Kidney epithelial cell (primary cell): ENCODE results near the gene ATXN7. TPM values are rescaled to one million over a fixed set of nuclear protein-coding genes. Genes with fewer than 3 reads are reported as not detected.

ENCODE experiments used
- DNase-seq: peaks from one replicate; pipeline ENCODE4 v3.0.0-alpha.2; 2010; ENCODE audit warnings: low read depth
- H3K27me3 ChIP-seq: 2 replicates; pipeline ENCODE4 v1.6.0; 2011; ENCODE audit warnings: low read length; ENCODE audit not compliant: control insufficient read depth, insufficient read depth
- H3K36me3 ChIP-seq: 2 replicates; pipeline ENCODE4 v1.5.1; 2011; ENCODE audit warnings: low read length; ENCODE audit not compliant: control insufficient read depth, insufficient read depth
- H3K4me3 ChIP-seq: 2 replicates; pipeline ENCODE4 v1.5.1; 2011; ENCODE audit warnings: low read depth, mild to moderate bottlenecking, control low read depth, low read length
- CTCF ChIP-seq: IDR thresholded peaks from 2 replicates; pipeline ENCODE4 v1.5.1; 2011; ENCODE audit warnings: mild to moderate bottlenecking, moderate library complexity, low read length, control low read depth, inconsistent platforms; ENCODE audit not compliant: insufficient read depth, poor library complexity, severe bottlenecking
- total RNA-seq: library from RNA; depleted of rRNA; stranded (reverse); fragments of >200 nt; gene quantifications from 2 replicates; pipeline ENCODE4 v1.2.3, GENCODE V29; 2015

Gene ATXN7
- total RNA-seq, 1 donor from 2014 or later, result 12.3 TPM

- Histone ChIP-seq H3K4me3 (no peak overlapping the region), H3K27me3 (no peaks in the 10 kb centered on the region), H3K36me3 (no peaks in the 10 kb centered on the region)
- no peak for DNase-seq
- TF ChIP-seq CTCF, result no peak
These were observed 64.0 kb downstream of the ATXN7 start for GRCh38 chr3:63927422-63928280.

GRCh38 chr3:63931290-63931689 is 67.6 kb downstream of the ATXN7 start:
- no peaks in the 10 kb centered on the region for H3K36me3 ChIP-seq
- no peak for DNase-seq
- no peaks in the 10 kb centered on the region for H3K27me3 ChIP-seq
- H3K4me3 ChIP-seq, result no peak overlapping the region
- no peak for TF ChIP-seq CTCF

DNA sequence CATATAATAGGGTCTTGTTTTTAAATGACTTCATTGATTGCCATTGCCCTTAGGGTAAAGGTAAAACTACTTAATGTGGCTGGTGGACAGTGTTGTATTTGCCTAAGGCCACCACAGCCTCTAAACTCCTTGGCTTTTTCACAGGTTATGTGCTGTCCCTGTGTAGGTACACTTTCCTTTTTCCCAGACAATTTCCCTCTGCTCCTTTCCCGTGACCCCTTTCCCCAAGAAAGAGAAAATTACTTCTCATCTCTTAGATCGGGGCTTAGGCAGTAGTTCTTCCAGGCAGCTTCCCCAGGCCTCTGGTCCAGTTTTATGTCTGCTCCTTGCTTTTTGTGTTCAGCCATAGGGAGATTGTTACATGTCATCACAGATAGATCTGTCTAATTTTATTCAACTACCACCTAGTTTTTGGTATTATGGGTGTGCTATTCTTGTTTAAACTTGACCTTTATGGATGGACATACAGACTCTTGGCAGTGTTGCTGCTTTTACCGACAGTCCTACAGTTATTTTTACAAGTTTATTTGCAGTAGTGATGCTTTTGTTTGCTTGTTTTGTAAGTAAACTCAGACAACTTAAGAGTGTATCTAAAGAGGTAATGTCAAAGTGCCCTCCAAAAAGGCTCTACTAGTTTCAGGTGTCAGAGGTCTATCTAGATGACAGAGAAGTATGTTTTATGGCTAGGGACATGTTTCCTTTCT is 69.0 kb downstream of the ATXN7 start:
- Histone ChIP-seq H3K4me3 (no peak overlapping the region), H3K36me3 (no peaks in the 10 kb centered on the region), H3K27me3 (no peaks in the 10 kb centered on the region)
- no peak for TF ChIP-seq CTCF
- no peak for DNase-seq

GRCh38 chr3:63933459-63933858 is 69.8 kb downstream of the ATXN7 start:
- Histone ChIP-seq H3K27me3 (no peaks in the 10 kb centered on the region), H3K4me3 (no peak overlapping the region), H3K36me3 (no peaks in the 10 kb centered on the region)
- DNase-seq, result no peak
- TF ChIP-seq CTCF, result no peak

- Histone ChIP-seq H3K36me3 (no peaks in the 10 kb centered on the region), H3K27me3 (no peaks in the 10 kb centered on the region), H3K4me3 (no peak overlapping the region)
- no peak for TF ChIP-seq CTCF
- DNase-seq, result no peak
These were observed 70.6 kb downstream of the ATXN7 start for GRCh38 chr3:63934041-63934866.
